Stimulated activated CD8-positive, alpha-beta memory T cell treated with anti-CD3 and anti-CD28 coated beads, Interleukin-4, amount 100 ng/mL, for 24 hours (primary cell): ENCODE measurements around the gene ERBB3.
"Not testable (repeated sequence)": the region's sequence is repeated elsewhere in the genome, so short reads cannot be mapped to it uniquely, and the experiment has no call there.

Source experiments
- DNase-seq: peaks from one replicate; pipeline ENCODE4 v3.0.0-alpha.2; 2020; ENCODE audit warnings: low read depth

The ERBB3 gene

GRCh38 chr12:56116267-56117081, 36.5 kb downstream of the ERBB3 start, which contains the start of gene RPL41:
TSS of gene RPL41 (plus strand) at chr12:56116633.
- DNase-seq, result peak; percentile 90

DNA sequence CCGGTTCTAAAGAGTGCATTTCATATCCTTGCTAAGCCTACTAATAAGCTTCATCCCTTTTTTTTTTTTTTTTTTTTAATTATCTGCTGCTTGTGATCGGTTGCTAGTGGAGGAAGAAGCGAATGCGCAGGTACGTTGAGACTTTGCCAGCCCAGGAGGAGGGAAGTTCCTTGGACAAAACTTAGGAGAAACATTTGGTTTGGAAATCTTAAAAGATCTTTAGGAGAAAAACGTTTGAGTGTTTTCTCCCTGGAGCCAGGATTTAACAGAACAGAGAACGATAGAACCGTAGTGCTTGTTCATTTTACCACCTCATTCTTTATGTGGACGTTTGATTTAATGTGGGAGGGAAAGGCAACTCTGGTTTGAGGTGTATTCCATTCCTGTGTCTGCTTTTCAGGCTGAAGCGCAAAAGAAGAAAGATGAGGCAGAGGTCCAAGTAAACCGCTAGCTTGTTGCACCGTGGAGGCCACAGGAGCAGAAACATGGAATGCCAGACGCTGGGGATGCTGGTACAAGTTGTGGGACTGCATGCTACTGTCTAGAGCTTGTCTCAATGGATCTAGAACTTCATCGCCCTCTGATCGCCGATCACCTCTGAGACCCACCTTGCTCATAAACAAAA, 37.2 kb downstream of the ERBB3 start:
- DNase-seq, result not testable (repeated sequence)

DNA sequence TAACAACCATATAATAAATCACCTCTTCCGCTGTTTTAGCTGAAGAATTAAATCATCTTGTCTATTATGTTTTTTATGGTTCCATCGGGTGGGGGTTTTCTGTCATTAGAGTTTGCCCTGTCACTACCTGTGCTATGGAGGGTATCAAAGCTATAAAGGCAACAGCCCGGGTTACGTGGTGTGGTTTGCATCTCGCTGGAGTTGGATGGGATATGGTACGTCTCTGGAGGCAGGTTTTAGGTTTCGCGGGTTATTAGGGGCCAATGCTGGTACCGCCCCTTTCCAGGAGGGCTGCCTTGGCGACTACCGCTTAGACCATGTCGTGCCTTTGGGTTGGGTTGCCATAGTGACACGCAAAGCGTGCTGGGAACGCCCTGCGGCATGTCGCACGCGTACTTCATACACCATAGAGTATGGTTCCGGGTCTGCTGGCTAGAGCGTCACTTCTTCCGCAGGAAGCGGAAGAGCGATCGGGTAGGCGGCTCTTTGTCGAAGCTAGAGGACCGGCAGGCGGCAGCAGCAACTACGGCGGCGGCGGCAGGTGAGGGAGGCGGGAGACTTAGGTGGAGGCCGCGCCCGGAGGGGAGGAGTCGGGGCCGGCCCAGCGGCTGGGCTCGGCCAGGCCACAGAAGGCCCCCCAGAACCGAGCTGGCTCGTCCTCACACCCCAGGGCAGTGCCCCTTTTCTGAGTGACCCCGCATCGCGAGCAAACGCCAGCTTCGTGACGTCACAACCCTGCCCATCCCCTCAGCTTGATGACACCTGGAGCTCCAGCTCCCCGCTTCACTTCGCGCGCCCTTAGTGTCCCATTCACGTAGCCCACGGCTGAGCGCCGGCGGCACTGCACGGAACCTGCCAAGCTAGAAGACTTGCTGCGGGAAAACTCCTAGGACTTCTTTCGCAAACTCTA, 38.1 kb downstream of the ERBB3 start, which contains the start of gene ZC3H10:
Gene ZC3H10 (plus strand): TSS at position 489 of the 910 bp plus-strand sequence. CDS start 2,297 bp downstream, outside the sequence.
- peak; percentile 97 for DNase-seq

DNA sequence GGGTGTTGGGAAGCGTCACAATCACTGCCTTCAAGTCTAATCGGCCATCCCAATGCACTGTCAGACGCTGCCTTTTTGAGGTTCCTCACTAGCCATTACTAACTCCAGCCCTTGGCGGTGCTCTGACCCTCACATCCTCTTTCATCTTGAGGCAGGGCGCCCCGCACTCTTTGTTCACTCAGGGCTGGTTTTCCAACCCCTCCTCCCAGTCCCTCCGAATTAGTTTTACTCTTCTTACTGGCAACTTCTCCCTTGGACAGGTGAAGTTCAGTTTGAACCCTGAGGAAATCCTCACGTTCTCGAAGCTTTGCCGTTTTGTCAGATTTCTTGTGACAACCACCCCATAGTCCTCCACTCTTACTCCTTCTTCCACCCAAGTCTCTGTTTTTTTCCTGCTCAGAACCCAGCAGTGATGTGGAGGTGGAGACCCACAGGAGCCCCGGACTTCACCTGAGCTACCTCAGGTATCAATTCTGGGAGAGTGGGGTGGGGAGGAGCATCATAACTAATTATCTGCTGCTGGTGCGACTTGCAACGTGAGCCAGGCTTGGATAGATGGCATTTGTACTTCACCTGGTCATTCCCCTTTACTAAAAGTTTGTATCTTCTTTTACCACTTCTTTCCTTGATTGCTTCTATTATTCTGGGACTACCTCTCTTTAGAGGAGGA, 38.9 kb downstream of the ERBB3 start:
- no peak for DNase-seq

GRCh38 chr12:56119361-56119796, 39.4 kb downstream of the ERBB3 start:
- peak; percentile 22 for DNase-seq

DNA sequence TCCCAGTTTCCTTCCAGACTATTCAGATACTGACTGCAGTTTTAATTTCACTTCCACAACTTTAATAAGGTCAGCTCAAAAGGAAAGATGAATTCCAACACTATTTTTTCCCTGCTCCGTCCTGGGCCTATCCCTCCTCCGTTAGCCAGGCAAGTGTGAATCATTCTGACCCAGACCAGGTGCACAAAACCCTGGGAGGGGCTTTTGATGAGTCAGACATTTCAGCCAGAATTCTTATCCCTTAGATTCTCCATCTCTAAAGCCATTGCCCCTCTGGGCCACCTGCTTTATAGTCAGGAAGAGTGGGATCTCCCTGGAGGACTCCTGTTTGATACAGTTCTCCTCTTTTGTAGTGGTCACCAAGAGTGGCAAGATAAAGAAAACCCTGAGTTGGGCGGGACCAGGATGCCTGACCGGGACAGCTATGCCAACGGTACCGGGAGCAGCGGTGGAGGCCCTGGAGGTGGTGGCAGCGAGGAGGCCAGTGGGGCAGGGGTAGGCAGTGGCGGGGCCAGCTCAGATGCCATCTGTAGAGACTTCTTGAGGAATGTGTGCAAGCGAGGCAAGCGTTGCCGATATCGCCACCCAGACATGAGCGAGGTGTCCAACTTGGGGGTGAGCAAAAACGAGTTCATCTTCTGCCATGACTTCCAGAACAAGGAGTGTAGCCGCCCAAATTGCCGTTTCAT, 40.3 kb downstream of the ERBB3 start:
- DNase-seq, result no peak

- DNase-seq, result no peak
Measured at GRCh38 chr12:56121204-56121870, 41.4 kb downstream of the ERBB3 start.

- no peak for DNase-seq
Measured at GRCh38 chr12:56122637-56123036, 42.7 kb downstream of the ERBB3 start.

DNA sequence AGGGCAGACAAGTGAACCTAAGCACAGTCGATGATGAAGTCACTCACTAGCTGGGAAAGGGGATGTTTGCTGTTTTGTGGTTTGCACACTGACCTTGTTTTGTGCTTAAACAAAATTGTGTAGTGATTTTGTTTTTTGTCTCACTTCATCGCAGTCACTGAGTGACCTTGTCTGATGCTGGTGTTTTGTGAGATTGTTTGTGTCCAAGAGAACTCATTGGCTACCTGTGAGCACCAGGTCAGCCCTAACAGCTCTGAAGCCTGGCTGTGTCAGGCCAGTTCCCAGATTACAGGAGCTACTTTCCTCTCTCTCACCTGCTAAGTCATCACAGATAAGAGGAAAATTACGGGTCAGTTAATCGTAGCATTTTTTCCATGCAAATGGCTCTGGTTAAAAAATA, 44.2 kb downstream of the ERBB3 start:
- no peak for DNase-seq

GRCh38 chr12:56126732-56127239, 46.8 kb downstream of the ERBB3 start:
- DNase-seq, result no peak

DNA sequence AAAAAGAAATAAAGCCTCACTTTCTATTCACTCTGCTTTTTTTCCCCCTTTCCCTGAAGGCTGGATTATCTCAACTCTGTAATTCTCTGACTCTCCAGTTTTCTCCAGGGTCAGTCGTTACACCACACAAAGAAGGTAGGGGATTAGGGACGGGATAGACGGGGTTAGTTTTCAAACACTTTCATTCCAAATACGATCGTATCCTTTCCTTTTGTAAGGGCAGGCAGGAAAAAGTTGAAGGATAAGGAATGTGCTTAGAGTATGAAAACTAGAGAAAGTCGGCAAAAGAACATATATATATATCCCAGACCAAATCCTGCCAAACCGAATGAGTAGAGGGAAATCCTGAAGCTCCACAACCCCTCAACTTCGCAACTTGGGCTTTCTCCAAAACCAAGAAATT, 47.5 kb downstream of the ERBB3 start:
- no peak for DNase-seq

GRCh38 chr12:56127888-56128669, 48.1 kb downstream of the ERBB3 start, which contains the start of gene ESYT1:
TSS of gene ESYT1 (plus strand) at chr12:56128267. CDS start at chr12:56128320, 53 bp downstream.
- peak; percentile 91 for DNase-seq

GRCh38 chr12:56128670-56129205, 48.8 kb downstream of the ERBB3 start:
- DNase-seq, result no peak

GRCh38 chr12:56129206-56129941, 49.4 kb downstream of the ERBB3 start:
- peak; percentile 67 for DNase-seq

GRCh38 chr12:56129942-56130495, 50.1 kb downstream of the ERBB3 start:
- DNase-seq, result no peak

DNA sequence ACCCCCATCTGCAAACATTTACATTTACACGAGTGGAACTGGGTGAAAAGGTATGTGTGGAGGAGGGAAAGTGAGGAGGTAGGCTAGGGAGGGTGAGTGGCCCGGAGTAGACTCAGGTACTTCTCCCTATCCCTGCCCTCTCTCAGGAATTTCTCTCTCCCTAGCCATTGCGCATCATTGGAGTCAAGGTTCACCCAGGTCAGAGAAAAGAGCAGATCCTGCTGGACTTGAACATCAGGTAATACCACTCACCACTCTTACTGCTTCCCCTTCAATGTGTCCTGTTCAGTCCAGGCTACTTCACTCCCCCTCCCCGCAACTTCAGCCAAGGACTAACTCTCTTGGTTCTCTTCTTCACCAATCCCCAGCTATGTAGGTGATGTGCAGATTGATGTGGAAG, 50.9 kb downstream of the ERBB3 start:
- DNase-seq, result no peak

GRCh38 chr12:56134897-56135296, 54.9 kb downstream of the ERBB3 start:
- no peak for DNase-seq
